Body of pancreas (tissue), 4 donors: ENCODE measurements around the gene ARFIP1.

ENCODE experiments used
- CTCF ChIP-seq, 7 experiments: fragments of 450-650 bp in 4 of 7; fragments of 200-600 bp in 3 of 7; sonication (generic) in 3 of 7; IDR thresholded peaks; one replicate each; pipeline ENCODE4 v1.5.1; 2016 to 2019; ENCODE audit warnings: antibody characterized with exemption in 7 of 7
- POLR2A ChIP-seq, 3 donors: fragments of 450-650 bp; IDR thresholded peaks; one replicate each; pipeline ENCODE4 v1.6.1; 2016; ENCODE audit warnings: antibody characterized with exemption in 3 of 3, mild to moderate bottlenecking in 2 of 3

DNA sequence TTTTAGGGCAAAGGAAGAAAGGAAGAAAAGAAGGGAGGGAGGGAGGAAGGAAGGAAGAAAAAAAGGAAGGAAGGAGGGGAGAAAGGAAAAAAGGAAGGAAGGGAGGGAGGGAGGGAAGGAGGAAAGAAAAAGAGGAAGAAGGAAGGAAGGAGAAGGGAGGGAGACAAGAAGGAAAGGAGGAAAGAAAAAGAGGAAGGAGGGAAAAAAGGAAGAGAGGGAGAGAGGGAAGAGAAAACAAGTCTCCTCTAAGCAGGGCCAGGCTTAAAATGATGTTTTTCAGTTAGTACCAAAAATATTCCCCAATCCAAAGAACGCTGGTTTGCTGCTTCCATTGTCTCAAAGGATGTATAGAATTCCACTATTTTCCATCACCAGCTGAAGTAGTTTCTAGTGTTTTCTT, 2.3 kb upstream of the ARFIP1 start:
- TF ChIP-seq CTCF (IDR thresholded peaks at IDR 0.05) (no peak), POLR2A (IDR thresholded peaks at IDR 0.05) (no peak)
